Spinal cord (tissue), 10 donors: Measurements from ENCODE around the gene MTMR1. TPM values are rescaled to one million over a fixed set of nuclear protein-coding genes. Genes with fewer than 3 reads are reported as not detected.

Source experiments
- DNase-seq, 6 donors: peaks; one replicate each; pipeline versions ENCODE4 v3.0.0 to v3.0.0-alpha.2; 2013 to 2015; ENCODE audit warnings: low spot score in 6 of 6, low read depth in 4 of 6
- H3K27ac ChIP-seq: one replicate; pipeline ENCODE4 v1.5.1; 2013; ENCODE audit warnings: low read depth, low read length, control low read depth
- H3K27me3 ChIP-seq: one replicate; pipeline ENCODE4 v1.6.1; 2013; ENCODE audit warnings: low read length; ENCODE audit not compliant: control insufficient read depth, insufficient read depth
- H3K36me3 ChIP-seq: one replicate; pipeline ENCODE4 v1.6.1; 2013; ENCODE audit warnings: low read length; ENCODE audit not compliant: control insufficient read depth, insufficient read depth
- H3K4me1 ChIP-seq: one replicate; pipeline ENCODE4 v1.6.1; 2013; ENCODE audit warnings: low read length; ENCODE audit not compliant: control insufficient read depth, insufficient read depth
- H3K4me3 ChIP-seq: one replicate; pipeline ENCODE4 v1.5.1; 2013; ENCODE audit warnings: low read depth, low read length, control low read depth
- H3K9me3 ChIP-seq: one replicate; pipeline ENCODE4 v1.6.1; 2013; ENCODE audit warnings: low read length; ENCODE audit not compliant: control insufficient read depth, insufficient read depth
- WGBS: methylation state at CpG from one replicate; pipeline ENCODE4 v1.1.5; 2013; ENCODE audit warnings: missing lambda C conversion rate; ENCODE audit not compliant: insufficient coverage; 5-methylcytosine and 5-hydroxymethylcytosine counted together
- polyA plus RNA-seq, 2 donors: library from polyadenylated mRNA; unstranded; fragments of 120-200 nt; gene quantifications; one replicate each; pipeline ENCODE4 v1.2.1, GENCODE V29; 2013; ENCODE audit not compliant: insufficient read length in 2 of 2
- total RNA-seq, 2 donors: library from RNA; depleted of rRNA in 1 of 2; stranded (reverse); fragments of 120-200 nt in 1 of 2; fragments of >200 nt in 1 of 2; gene quantifications; one replicate each; pipeline versions ENCODE4 v1.2.3 to v1.2.4, GENCODE V29; 2013 to 2014
- donor health status: healthy.

MTMR1 gene
- total and polyA plus RNA-seq, 4 donors = 19.4 to 35.2 (median 31.0) TPM

DNA sequence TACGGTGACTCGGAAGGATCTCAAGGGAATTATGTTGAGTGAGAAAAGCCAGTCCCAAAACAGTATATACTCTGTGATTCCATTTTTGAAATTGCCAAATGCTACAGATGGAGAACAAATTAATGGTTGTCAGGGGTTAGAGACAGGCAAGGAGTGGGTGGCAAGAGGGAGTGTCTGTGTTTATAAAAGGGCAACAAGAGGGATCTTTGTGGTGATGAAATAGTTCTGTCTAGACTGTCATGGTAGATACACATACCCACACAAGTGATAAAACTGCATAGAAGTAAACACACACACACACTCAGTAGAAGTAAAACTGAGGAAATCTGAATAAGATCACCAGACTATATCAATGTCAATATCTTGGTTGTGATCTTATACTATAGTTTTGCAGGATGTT, 112.5 kb downstream of the MTMR1 start:
- 93% methylated on average over 2 of the region's 2 CpGs for WGBS
- DNase-seq = no peak
- Histone ChIP-seq H3K4me3 (no peak overlapping the region), H3K4me1 (no peaks in the 10 kb centered on the region), H3K9me3 (no peaks in the 10 kb centered on the region), H3K27ac (no peak overlapping the region), H3K36me3 (no peaks in the 10 kb centered on the region), H3K27me3 (no peaks in the 10 kb centered on the region)

GRCh38 chrX:150806827-150807226, 113.6 kb downstream of the MTMR1 start:
- DNase-seq = no peak
- no peaks in the 10 kb centered on the region for H3K4me1 ChIP-seq
- no peaks in the 10 kb centered on the region for H3K27me3 ChIP-seq
- no peaks in the 10 kb centered on the region for H3K9me3 ChIP-seq
- H3K4me3 ChIP-seq = no peak overlapping the region
- WGBS = no CpG with 5 or more reads among the region's 1 CpG
- H3K27ac ChIP-seq = no peak overlapping the region
- no peaks in the 10 kb centered on the region for H3K36me3 ChIP-seq

GRCh38 chrX:150813922-150814321, 120.7 kb downstream of the MTMR1 start:
- Histone ChIP-seq H3K36me3 (no peaks in the 10 kb centered on the region), H3K4me3 (no peak overlapping the region), H3K27ac (no peak overlapping the region), H3K4me1 (no peaks in the 10 kb centered on the region), H3K9me3 (no peaks in the 10 kb centered on the region), H3K27me3 (no peaks in the 10 kb centered on the region)
- no CpG with 5 or more reads among the region's 5 CpGs for WGBS
- no peak for DNase-seq

Other genes with a start within 250 kb of the MTMR1 start
- 10 to 100 TPM; 16.0 to 26.7 TPM for gene MTM1, start 124.8 kb upstream of the MTMR1 start, total RNA-seq
- gene MTM1, start 124.8 kb upstream of the MTMR1 start, polyA plus RNA-seq = 10 to 100 TPM; 13.2 to 16.4 TPM
- gene CD99L2, start 205.3 kb downstream of the MTMR1 start, total RNA-seq = 10 to 100 TPM; 45.0 to 94.0 TPM
- 100 to 1,000 TPM; 121 to 130 TPM for gene CD99L2, start 205.3 kb downstream of the MTMR1 start, polyA plus RNA-seq